Fibroblast of mammary gland (primary cell): ENCODE measurements around the gene CYP11A1.

Experiments
- DNase-seq: peaks from one replicate; pipeline ENCODE4 v3.0.0-alpha.2; 2010; ENCODE audit warnings: low read depth
- H3K4me3 ChIP-seq: 2 replicates; pipeline ENCODE4 v1.5.1; 2011; ENCODE audit warnings: low read depth, mild to moderate bottlenecking, low read length, moderate library complexity; ENCODE audit not compliant: control insufficient read depth
- TF ChIP-seq, protein P1 (sequence below): conservative IDR thresholded peaks from 2 replicates; pipeline ENCODE4 v1.5.1; 2011; ENCODE audit warnings: low read depth, low read length, inconsistent platforms; ENCODE audit not compliant: control insufficient read depth, insufficient read depth

The CYP11A1 gene

DNA sequence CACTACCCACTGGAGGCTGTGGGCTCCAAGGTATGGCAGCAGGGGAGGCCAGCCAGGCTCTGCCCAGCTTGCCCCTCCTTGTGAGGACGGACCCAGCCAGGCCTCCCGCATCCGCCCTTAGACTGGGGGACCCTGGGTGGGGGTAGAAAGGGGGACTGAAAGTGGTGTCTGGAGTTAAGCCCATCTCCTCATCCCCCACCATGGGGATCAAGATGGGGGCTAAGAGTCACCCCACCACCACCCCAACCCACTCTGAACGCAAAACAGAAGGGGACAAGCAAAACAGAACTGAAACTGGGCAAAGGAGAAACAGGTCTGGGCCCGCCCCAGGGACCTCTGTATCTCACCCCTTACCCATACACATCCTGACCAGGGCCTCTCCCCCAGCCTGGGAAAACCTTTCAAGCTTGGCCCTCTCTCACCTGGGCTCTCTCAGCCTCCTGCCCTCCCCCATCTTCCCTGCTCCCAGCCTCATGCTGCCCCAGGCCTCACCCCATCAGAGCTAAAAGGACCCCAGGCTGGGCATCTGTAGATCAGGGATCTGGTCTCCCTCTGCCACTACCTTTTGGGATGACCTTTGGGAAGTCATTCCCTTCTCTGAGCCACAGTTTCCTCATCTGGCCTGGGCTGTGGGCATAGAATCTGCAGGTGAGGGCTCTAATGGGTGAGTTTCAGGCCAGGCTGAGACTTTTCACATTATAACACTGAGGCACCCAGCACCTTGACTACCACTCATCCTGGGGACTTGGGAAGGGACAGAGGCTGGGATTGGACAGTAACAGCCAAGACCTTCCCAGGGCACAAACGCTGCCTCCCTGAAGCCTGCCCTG is 30.0 kb upstream of the CYP11A1 start:
- DNase-seq, result no peak
- TF ChIP-seq, protein P1, sequence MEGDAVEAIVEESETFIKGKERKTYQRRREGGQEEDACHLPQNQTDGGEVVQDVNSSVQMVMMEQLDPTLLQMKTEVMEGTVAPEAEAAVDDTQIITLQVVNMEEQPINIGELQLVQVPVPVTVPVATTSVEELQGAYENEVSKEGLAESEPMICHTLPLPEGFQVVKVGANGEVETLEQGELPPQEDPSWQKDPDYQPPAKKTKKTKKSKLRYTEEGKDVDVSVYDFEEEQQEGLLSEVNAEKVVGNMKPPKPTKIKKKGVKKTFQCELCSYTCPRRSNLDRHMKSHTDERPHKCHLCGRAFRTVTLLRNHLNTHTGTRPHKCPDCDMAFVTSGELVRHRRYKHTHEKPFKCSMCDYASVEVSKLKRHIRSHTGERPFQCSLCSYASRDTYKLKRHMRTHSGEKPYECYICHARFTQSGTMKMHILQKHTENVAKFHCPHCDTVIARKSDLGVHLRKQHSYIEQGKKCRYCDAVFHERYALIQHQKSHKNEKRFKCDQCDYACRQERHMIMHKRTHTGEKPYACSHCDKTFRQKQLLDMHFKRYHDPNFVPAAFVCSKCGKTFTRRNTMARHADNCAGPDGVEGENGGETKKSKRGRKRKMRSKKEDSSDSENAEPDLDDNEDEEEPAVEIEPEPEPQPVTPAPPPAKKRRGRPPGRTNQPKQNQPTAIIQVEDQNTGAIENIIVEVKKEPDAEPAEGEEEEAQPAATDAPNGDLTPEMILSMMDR, result no peak
- H3K4me3 ChIP-seq, result no peak overlapping the region

DNA sequence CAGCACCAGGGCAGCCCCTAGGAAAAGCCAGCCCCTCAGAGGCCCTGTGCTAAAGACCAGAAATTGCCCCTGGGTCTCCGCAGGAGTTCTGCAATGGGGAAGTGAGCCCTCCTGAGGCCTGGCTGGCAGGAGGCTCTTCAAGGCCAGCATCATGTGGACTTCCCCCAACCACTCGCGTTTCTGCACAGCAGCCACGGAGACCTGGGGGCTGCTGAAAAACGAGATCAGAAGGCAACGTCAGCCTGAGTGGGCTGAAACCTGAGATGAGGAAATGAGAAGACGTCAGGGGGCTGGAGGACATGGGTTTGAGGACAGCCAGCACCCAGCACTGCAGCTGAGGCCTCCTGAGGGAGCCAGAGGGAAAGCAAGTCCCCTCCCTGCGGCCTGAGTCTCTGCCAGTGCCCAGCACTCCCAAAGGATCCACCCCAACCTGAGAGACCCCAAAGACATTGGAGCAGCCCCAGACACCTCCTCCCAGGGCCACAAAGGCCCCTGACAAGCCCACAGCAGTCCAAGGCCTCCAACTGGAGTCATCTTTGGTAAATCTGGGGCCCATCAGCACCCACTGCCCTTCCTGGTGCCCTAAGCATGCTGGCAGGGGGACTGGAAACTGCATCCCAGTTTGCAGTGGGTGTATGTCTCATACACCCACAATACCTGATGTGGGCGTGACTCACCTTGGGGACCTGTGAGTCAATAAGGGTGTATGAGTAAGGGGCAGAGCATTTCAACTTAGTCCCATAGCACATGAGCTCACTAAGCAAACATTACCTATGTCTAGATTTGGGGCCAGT is 29.2 kb upstream of the CYP11A1 start:
- TF ChIP-seq, protein P1, result no peak
- H3K4me3 ChIP-seq, result no peak overlapping the region
- DNase-seq, result peak; percentile 88

DNA sequence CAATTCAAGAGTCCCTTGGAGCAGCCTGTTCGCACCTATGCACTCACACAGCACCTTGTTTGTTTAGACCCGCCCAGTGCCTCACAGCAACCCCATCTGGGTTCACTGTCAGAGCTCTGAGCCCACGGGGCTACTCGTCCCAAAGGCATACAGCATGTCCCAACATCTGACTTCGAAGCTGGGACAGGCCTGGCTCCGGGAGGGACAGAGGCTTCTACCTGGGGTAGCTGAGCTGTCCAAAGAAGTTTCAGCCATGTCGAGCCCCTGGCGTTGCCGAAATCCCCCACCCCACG is 28.6 kb upstream of the CYP11A1 start:
- H3K4me3 ChIP-seq, result no peak overlapping the region

DNA sequence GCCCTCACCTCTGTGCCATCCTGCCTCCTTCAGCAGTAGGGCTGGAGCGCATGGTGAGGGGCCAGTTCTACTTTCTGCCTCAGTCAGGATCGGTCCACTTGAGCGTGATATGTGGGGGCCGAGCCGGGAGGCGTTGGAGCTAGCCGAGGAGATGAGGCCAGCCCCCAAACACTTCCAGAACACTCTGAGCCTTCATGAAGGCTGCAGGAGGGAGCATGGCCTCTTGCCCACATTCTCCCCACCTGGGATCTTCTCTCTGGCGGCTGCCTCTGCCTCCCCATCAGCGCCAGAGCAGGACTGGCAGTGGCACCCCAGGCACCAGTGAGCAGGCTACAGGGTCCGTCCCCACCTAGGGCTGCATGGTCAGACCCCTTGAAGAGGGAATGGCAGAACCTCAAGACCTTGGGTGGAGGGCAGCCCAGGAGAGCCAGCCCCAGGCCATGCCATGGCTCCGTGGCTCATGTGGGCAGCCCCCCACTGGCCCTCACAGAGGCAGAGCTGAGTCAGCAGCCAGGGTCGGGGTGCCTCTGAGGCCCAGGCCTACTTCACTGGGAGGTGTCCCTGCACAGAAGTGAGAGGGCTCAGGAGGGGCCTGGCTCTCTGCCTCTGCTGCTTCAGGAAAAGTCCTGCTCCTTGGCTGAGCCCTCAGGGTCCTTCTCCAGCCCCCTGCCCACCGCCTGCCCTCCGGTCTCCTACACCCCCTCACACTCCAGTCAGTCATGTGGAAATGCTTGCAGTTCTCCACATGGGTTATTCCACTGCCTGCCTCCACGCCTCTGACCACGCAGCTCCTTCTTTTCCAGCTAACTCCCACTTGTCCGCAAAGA is 28.1 kb upstream of the CYP11A1 start:
- TF ChIP-seq, protein P1, result no peak
- no peak for DNase-seq
- H3K4me3 ChIP-seq, result no peak overlapping the region

More for the DNA sequence above, 28.6 kb upstream of the CYP11A1 start:
- no peak for DNase-seq
- TF ChIP-seq, protein P1, result no peak

DNA sequence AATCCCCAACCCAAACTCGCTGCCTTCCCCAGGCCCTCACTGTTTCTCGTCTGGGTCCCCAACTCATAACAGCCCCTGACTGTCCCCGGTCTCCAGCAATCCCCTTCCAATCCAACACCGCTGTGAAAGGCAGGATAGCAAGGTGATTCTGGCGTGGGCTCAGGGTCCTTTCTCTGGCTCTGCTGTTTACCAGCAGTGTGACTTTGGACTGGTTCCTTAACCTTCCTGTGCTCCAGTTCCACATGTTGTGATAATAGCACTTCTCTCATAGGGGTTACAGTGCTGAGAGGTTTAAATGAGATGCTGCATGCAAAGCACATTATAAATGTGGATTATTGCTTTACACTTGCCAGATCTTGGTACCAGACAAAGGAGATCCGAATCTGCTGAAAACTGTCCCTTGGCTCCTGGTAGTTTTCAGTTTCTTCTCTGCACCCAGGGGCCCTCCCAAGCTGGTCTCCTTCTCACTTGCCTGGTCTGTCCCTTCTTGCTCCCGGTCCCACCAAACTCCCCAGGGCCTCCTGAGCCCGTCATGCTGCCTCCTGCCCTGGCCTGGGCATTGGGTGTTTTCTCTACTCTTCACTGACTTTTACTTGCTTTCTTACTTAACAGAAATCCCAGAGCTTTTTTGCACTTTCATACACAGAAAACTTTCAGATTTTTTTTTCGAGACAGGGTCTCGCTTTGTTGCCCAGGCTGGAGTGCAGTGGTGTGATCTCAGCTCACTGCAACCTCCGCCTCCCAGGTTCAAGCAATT is 26.8 kb upstream of the CYP11A1 start:
- TF ChIP-seq, protein P1, result no peak

DNA sequence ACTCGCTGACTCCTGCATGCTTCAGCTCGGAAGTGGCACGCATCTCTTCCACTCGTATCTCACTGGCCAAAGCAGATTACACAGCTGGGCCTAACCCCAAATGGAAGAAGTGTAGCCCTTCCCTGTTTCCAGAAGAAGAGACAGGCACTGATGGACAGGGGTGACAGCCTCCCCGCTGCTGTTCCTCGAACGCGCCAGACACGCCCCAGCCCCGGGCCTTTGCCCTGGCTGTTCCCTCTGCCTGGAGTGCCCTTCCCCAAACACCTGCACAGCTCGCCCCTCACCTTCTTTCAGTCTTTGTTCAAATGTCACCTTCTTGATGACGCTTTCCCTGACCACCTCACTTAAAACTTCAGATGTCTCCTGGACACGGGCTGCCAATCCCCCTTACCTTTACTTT is 26.0 kb upstream of the CYP11A1 start:
- DNase-seq, result no peak
- TF ChIP-seq, protein P1, result no peak
- H3K4me3 ChIP-seq, result no peak overlapping the region

More for the DNA sequence above, 26.8 kb upstream of the CYP11A1 start:
- no peak overlapping the region for H3K4me3 ChIP-seq
- DNase-seq, result no peak
